ENCODE measurements around the gene APOE.

GRCh38 chr19:44903216-44903601, 2.4 kb upstream of the APOE start:
- no peak for TF ChIP-seq MYC (IDR thresholded peaks at IDR 0.05; ENCODE audit: borderline replicate concordance, low read length)
- TF ChIP-seq POLR2A (IDR thresholded peaks at IDR 0.05; ENCODE audit: low read length), result no peak
- no peak for TF ChIP-seq RAD21 (conservative IDR thresholded peaks at IDR 0.05 in 1 of 2, IDR thresholded peaks at IDR 0.05 in 1 of 2)
